ENCODE measurements around the gene PRSS37.
"Not testable (repeated sequence)": the region's sequence is repeated elsewhere in the genome, so short reads cannot be mapped to it uniquely, and the experiment has no call there.

The PRSS37 gene

DNA sequence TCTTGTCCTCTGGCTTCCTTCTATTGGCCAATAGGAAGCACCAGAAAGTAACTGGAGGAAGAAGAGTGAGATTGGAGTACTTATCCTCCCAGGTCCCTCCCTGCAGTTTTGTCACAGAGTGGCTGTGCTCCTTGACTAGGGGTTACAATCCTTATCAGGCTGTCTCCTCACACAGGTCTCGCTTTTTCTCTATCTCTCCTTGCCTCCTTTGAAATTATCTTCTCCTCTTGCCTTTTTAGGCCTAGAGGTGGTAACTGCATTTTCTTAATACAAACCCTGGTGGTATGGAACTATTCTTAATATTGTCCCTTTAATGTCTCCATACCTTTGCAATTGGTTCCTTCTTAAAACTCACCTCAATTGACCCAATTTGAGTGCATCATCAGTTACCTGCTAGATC is 2.7 kb downstream of the PRSS37 start:
- Mint-ChIP-seq H3K4me1 (no peaks in the 10 kb centered on the region), H3K27ac (no peak overlapping the region), H3K4me3 (no peak overlapping the region), H3K9me3 (no peaks in the 10 kb centered on the region), H3K27me3 (no peaks in the 10 kb centered on the region)
- no peak for DNase-seq
- no peak for ATAC-seq

DNA sequence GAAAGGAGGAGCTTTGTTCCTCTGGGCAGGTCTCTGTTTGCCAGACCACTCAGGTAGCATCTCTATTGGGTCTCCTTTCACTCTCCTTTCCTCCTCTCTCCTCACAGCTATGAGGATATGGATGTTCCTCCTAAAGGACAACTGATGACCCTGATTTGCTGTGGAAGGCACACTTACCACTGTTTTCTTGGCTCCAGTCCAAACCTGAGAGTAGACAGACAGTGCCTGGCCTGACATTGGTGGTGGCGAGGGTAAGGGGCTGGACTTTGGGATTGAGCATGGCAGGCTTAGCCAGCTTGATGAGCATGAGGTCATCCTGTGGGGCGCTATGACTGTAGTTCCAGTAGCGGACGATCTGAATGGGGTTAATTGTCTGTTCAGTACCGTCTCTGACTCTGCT is 3.6 kb downstream of the PRSS37 start:
- DNase-seq (no peak), ATAC-seq (no peak)
- no peaks in the 10 kb centered on the region for H3K4me1 Mint-ChIP-seq
- H3K27ac Mint-ChIP-seq, result no peak overlapping the region
- H3K9me3 Mint-ChIP-seq, result no peaks in the 10 kb centered on the region
- no peak overlapping the region for H3K4me3 Mint-ChIP-seq
- H3K27me3 Mint-ChIP-seq, result no peaks in the 10 kb centered on the region

DNA sequence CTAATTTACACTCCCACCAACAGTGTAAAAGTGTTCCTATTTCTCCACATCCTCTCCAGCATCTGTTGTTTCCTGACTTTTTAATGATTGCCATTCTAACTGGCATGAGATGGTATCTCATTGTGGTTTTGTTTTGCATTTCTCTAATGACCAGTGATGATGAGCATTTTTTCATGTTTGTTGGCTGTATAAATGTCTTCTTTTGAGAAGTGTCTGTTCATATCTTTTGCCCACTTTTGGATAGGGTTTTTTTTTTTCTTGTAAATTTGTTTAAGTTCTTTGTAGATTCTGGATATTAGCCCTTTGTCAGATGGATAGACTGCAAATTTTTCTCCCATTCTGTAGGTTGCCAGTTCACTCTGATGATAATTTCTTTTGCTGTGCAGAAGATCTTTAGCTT is 18.9 kb downstream of the PRSS37 start:
- peaks cover 38 to 53% of the 10 kb centered on the region in 2 donors for H3K9me3 Mint-ChIP-seq
- not testable (repeated sequence) for H3K27ac Mint-ChIP-seq, ATAC-seq, H3K27me3 Mint-ChIP-seq, H3K4me1 Mint-ChIP-seq, DNase-seq, H3K4me3 Mint-ChIP-seq

DNA sequence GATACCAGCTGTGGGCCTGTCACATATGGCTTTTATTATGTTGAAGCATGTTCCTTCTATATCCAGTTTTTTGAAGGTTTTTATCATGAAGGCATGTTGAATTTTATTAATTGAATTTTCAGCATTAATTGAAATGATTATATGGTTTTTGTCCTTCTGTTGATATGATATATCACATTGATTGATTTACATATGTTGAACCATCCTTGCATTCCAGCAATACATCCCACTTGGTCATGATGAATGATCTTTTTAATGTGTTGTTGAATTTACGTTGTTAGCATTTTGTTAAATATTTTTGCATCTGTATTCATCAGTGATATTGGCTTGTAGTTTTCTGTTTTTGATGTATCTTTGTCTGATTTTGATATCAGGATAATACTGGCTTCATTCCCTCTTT is 21.2 kb downstream of the PRSS37 start:
- no peak overlapping the region for H3K4me3 Mint-ChIP-seq
- H3K4me1 Mint-ChIP-seq, result no peaks in the 10 kb centered on the region
- no peaks in the 10 kb centered on the region for H3K27me3 Mint-ChIP-seq
- no peak for ATAC-seq
- no peak for DNase-seq
- no peak overlapping the region for H3K27ac Mint-ChIP-seq
- H3K9me3 Mint-ChIP-seq, result peaks cover 44 to 52% of the 10 kb centered on the region in 2 donors

DNA sequence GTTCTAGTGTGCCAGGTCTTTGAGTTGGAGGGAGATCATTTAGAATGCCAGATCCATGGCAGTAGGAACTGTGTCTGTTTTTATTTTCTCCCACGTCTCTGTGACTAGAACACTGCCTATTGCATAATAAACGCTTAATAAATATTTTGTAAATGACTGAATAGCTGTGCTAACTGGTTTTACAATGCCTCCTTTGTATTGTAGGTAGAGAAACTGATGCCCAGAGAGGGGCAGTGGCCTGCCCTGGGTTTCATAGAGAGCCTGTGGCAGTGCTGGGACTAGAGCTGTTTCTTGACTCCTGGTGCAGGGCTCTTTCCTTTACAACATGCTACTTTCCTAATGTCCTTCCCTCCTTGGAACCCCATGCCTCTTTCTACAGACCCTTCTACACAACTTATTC is 48.8 kb downstream of the PRSS37 start:
- H3K4me3 Mint-ChIP-seq, result no peak overlapping the region
- no peaks in the 10 kb centered on the region for H3K4me1 Mint-ChIP-seq
- H3K27ac Mint-ChIP-seq, result no peak overlapping the region
- DNase-seq (no peak), ATAC-seq (no peak)
- H3K27me3 Mint-ChIP-seq, result no peaks in the 10 kb centered on the region
- no peaks in the 10 kb centered on the region for H3K9me3 Mint-ChIP-seq

DNA sequence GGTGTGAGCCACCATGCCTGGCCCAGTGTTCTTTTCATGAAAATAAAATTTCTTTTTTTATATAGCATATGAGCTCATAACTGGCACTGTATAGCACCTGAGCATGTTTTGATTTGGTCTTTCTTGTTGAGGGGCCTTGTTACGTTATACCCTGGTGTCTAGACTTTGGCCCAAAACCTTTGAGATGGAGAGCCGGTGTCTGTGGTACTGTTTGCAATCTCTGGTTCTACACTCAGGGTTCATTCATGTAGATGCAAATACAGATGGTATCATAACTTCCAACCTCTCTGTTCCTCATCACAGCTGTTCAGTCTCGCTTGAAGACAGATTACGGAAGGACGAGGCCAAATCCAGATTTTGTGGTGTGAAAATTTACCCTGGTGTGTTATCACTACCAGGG is 51.4 kb downstream of the PRSS37 start, which contains the start of gene TAS2R5:
TSS of gene TAS2R5 (plus strand) at position 301 of the 400 bp plus-strand sequence. CDS start 145 bp downstream, outside the sequence.
- DNase-seq, result no peak
- Mint-ChIP-seq H3K27me3 (no peaks in the 10 kb centered on the region), H3K4me3 (no peak within 1 kb of the TSS), H3K9me3 (no peaks in the 10 kb centered on the region), H3K27ac (peak within 1 kb of the TSS in 1 of 2 donors; percentile 82), H3K4me1 (no peaks in the 10 kb centered on the region)
- no peak for ATAC-seq

DNA sequence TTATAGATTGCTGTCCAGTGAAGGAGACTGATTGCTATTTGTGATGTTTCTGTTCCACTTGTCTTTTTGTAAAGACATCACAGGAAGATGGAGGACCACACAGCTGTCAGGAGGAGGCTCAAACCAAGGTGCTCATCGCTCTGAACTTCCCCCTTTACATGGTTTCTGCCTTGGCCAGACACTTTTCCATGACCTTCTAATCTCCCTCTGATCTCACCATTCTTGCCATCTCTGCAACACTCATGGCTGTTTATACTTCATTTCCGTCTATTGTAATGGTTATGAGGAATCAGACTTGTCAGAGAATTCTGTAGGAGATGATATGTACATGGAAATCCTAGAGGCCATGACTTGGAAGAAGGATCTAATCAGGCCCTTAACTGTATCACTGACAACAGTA is 53.0 kb downstream of the PRSS37 start:
- H3K9me3 Mint-ChIP-seq, result no peaks in the 10 kb centered on the region
- H3K4me1 Mint-ChIP-seq, result no peaks in the 10 kb centered on the region
- ATAC-seq (no peak), DNase-seq (no peak)
- H3K4me3 Mint-ChIP-seq, result no peak overlapping the region
- H3K27me3 Mint-ChIP-seq, result no peaks in the 10 kb centered on the region
- H3K27ac Mint-ChIP-seq, result no peak overlapping the region

Measured in stimulated activated naive CD8-positive, alpha-beta T cell treated with anti-CD3 and anti-CD28 coated beads, Interleukin-15, amount 100 ng/mL, for 72 hours (primary cell).